K562 (cell line): ENCODE data around the gene POLR1C. TPM values are rescaled to one million over a fixed set of nuclear protein-coding genes. Genes with fewer than 3 reads are reported as not detected.

Experiments
- ATAC-seq: fragments of 200-7000 bp; cut with Tn5 transposase; 3 replicates; pipeline ENCODE4 v1.9.1; 2020; ENCODE audit warnings: moderate library complexity
- BruUV-seq: library from RNA; stranded (reverse); fragments of 400-500 nt; replicated peaks from 2 replicates; lab custom pipeline; 2021; lab: Mats Ljungman, UMichigan
- CTCF ChIA-PET: fragments of 300-600 bp; formaldehyde crosslinking; extraction: SDS; loops from one replicate; lab custom pipeline; 2021; ENCODE audit warnings: low intra/inter-chr PET ratio; lab: Yijun Ruan, JAX
- POLR2A ChIA-PET: fragments of 300-600, 350-650 bp; sonication (Branson Sonifier 250); formaldehyde crosslinking; extraction: SDS; loops from one replicate; lab custom pipeline; 2021; ENCODE audit warnings: antibody characterized with exemption, inconsistent platforms; lab: Yijun Ruan, JAX
- DNase-seq, 4 experiments: peaks; one replicate each; pipeline versions ENCODE4 v3.0.0 to v3.0.0-alpha.2; 2011 to 2018; ENCODE audit warnings: low spot score in 3 of 4, mixed read lengths in 3 of 4; ENCODE audit errors: extremely low read depth in 1 of 4
- FAIRE-seq: peaks from 2 replicates; lab custom pipeline; 2011; peaks lifted over from hg19 to GRCh38; lab: Jason Lieb, UNC
- H2AFZ ChIP-seq: 2 replicates; pipeline ENCODE4 v1.6.0; 2011; ENCODE audit warnings: low read depth, low read length, control low read depth, inconsistent platforms
- H3K27ac ChIP-seq: fragments of 200-600 bp; 3 replicates; pipeline ENCODE4 v1.8.0; 2011; ENCODE audit warnings: low read depth, mild to moderate bottlenecking, control low read depth, inconsistent platforms, low read length, moderate library complexity, mixed read lengths; ENCODE audit errors: extremely low read depth
- H3K27me3 ChIP-seq, 2 experiments: fragments of 300-600 bp in 1 of 2; 2 replicates in 1 of 2; 3 replicates in 1 of 2; pipeline versions ENCODE4 v1.6.0 to v1.8.0; 2011; ENCODE audit warnings: inconsistent platforms in 2 of 2, low read length in 2 of 2, mild to moderate bottlenecking in 1 of 2, mixed read lengths in 1 of 2, moderate library complexity in 1 of 2; ENCODE audit not compliant: control insufficient read depth in 2 of 2, insufficient read depth in 2 of 2
- H3K36me3 ChIP-seq: fragments of 300-600 bp; 3 replicates; pipeline ENCODE4 v1.8.0; 2011; ENCODE audit warnings: mild to moderate bottlenecking, low read length, inconsistent platforms; ENCODE audit not compliant: control insufficient read depth, insufficient read depth
- H3K4me1 ChIP-seq, 2 experiments: fragments of 200-600 bp in 1 of 2; replicated peaks in 1 of 2; 2 replicates in 1 of 2; 3 replicates in 1 of 2; pipeline versions ENCODE4 v1.5.1 to v1.8.0; 2011; ENCODE audit warnings: inconsistent platforms in 2 of 2, low read length in 2 of 2, mild to moderate bottlenecking in 1 of 2, mixed read lengths in 1 of 2, moderate library complexity in 1 of 2; ENCODE audit not compliant: control insufficient read depth in 2 of 2, insufficient read depth in 2 of 2
- H3K4me2 ChIP-seq: 2 replicates; pipeline ENCODE4 v1.6.1; 2011; ENCODE audit warnings: low read length, control low read depth, inconsistent platforms, mixed read lengths; ENCODE audit not compliant: insufficient read depth
- H3K4me3 ChIP-seq: fragments of 200-600 bp; sonication (generic), shearing (Covaris generic); 2 replicates; pipeline ENCODE4 v1.5.1; 2016; ENCODE audit warnings: control low read depth, inconsistent platforms
- H3K79me2 ChIP-seq: fragments of 200-600 bp; 3 replicates; pipeline ENCODE4 v1.8.0; 2011; ENCODE audit warnings: low read length, inconsistent platforms; ENCODE audit not compliant: control insufficient read depth, insufficient read depth
- H3K9ac ChIP-seq, 2 experiments: 2 replicates each; pipeline versions ENCODE4 v1.6.0 to v1.6.1; 2011; ENCODE audit warnings: low read depth in 2 of 2, low read length in 2 of 2, control low read depth in 1 of 2, inconsistent platforms in 1 of 2, mild to moderate bottlenecking in 1 of 2, mixed read lengths in 1 of 2; ENCODE audit not compliant: insufficient read depth in 1 of 2
- H3K9me1 ChIP-seq: one replicate; pipeline ENCODE4 v1.6.0; 2011; ENCODE audit warnings: inconsistent platforms, mild to moderate bottlenecking, low read length, moderate library complexity; ENCODE audit not compliant: control insufficient read depth, insufficient read depth
- H3K9me3 ChIP-seq: replicated peaks from 2 replicates; pipeline ENCODE4 v1.5.1; 2011; ENCODE audit warnings: low read depth, low read length, inconsistent platforms; ENCODE audit not compliant: control insufficient read depth, insufficient read depth
- H4K20me1 ChIP-seq: replicated peaks from 2 replicates; pipeline ENCODE4 v1.6.1; 2011; ENCODE audit warnings: low read length, inconsistent platforms, mixed read lengths; ENCODE audit not compliant: control insufficient read depth, insufficient read depth
- E2F3 ChIP-seq: fragments of 250-450 bp; sonication (Bioruptor Pico); IDR thresholded peaks from 2 replicates; pipeline ENCODE4 v1.4.0; 2020; ENCODE audit warnings: mild to moderate bottlenecking
- KAT2B ChIP-seq: IDR thresholded peaks from one replicate; pipeline ENCODE4 v1.6.1; 2012; ENCODE audit warnings: low read depth, mild to moderate bottlenecking, control low read depth, inconsistent platforms, low read length, moderate library complexity
- KLF13 ChIP-seq: fragments of 450-650 bp; IDR thresholded peaks from 2 replicates; pipeline ENCODE4 v1.6.1; 2016; ENCODE audit warnings: missing genetic modification characterization, low read depth, mild to moderate bottlenecking, missing compliant biosample characterization, moderate library complexity, borderline replicate concordance
- ZFP30 ChIP-seq: fragments of 250-450 bp; sonication (Bioruptor Pico); IDR thresholded peaks from 2 replicates; pipeline ENCODE4 v1.8.0; 2022; ENCODE audit warnings: moderate library complexity, mild to moderate bottlenecking, inconsistent platforms, borderline replicate concordance
- ZNF408 ChIP-seq: fragments of 250-450 bp; sonication (Bioruptor Pico); IDR thresholded peaks from 2 replicates; pipeline ENCODE4 v1.4.0; 2020; ENCODE audit warnings: low read depth, mild to moderate bottlenecking, moderate library complexity
- in situ Hi-C: fragments of 300-500 bp; cut with MboI; formaldehyde crosslinking; loops from 4 replicates; pipeline ENCODE4 v1.15.0; 2018; ENCODE audit warnings: inconsistent platforms, mixed read lengths
- intact Hi-C: fragments of 100-400 bp; cut with micrococcal nuclease; formaldehyde crosslinking; loops from 2 replicates; pipeline ENCODE4 v1.14.2; 2022
- polyA plus RNA-seq, 8 experiments: library from polyadenylated mRNA; depleted of rRNA in 4 of 8; stranded (reverse) in 5 of 8; unstranded in 3 of 8; fragments of >200 nt; fragmentation: Nextera tagmentation in 2 of 8; fragmentation: Illumina TruSeq in 1 of 8; extraction: Ambion mirVana in 2 of 8; extraction: Trizol in 1 of 8; gene quantifications; 2 replicates each; pipeline versions ENCODE4 v1.2.1 to v1.2.3, GENCODE V29; 2011 to 2014; ENCODE audit warnings: inconsistent platforms in 1 of 8, missing spikeins in 1 of 8
- total RNA-seq, 7 experiments: library from RNA; depleted of rRNA in 6 of 7; stranded (reverse); fragments of >200 nt in 6 of 7; fragmentation: Illumina TruSeq in 2 of 7; extraction: Trizol in 2 of 7; gene quantifications; 2 replicates each; pipeline versions ENCODE4 v1.2.1 to v1.2.3, GENCODE V29; 2011 to 2021; ENCODE audit warnings: low replicate concordance in 1 of 7
- TF ChIP-seq, protein P1 (sequence below), 2 experiments: fragments of 450-650 bp in 1 of 2; sonication (generic) in 1 of 2; formaldehyde crosslinking in 1 of 2; IDR thresholded peaks; 2 replicates each; pipeline versions ENCODE4 v1.7.1 to v1.9.0; 2016 to 2022; ENCODE audit warnings: inconsistent platforms in 1 of 2, mild to moderate bottlenecking in 1 of 2, missing genetic modification reagents in 1 of 2

The POLR1C gene
- total and polyA plus RNA-seq, 9 of the 15 experiments (the other 6 are each of a cell fraction or from before 2014, with no cell fraction given), result 83.5 to 429 (median 120) TPM

DNA sequence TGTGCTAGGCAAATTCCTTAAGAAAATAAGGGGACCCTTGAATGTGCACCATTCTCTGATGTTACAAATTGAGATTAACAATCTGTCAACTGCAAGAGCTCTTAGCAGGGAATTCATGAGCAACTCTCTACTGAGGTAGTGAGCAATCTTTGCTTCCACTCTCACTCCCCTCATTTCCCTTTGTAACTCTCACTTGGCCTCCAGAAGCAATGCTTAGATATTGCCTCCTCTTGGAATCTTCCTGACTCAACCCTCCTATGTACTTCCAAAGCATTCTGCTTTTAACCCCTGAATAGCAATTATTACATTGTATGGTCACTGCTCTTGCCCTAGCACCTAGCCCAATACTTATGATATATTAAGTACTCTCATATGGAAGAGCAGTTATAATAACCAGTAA lies 42.4 kb downstream of the POLR1C start:
- no peaks in the 10 kb centered on the region for H3K27me3 ChIP-seq
- no peak overlapping the region for H3K9ac ChIP-seq
- no peaks in the 10 kb centered on the region for H3K9me1 ChIP-seq
- H4K20me1 ChIP-seq, result no peaks in the 10 kb centered on the region
- H3K4me3 ChIP-seq, result no peak overlapping the region
- TF ChIP-seq E2F3, result no peak
- TF ChIP-seq, protein P1, sequence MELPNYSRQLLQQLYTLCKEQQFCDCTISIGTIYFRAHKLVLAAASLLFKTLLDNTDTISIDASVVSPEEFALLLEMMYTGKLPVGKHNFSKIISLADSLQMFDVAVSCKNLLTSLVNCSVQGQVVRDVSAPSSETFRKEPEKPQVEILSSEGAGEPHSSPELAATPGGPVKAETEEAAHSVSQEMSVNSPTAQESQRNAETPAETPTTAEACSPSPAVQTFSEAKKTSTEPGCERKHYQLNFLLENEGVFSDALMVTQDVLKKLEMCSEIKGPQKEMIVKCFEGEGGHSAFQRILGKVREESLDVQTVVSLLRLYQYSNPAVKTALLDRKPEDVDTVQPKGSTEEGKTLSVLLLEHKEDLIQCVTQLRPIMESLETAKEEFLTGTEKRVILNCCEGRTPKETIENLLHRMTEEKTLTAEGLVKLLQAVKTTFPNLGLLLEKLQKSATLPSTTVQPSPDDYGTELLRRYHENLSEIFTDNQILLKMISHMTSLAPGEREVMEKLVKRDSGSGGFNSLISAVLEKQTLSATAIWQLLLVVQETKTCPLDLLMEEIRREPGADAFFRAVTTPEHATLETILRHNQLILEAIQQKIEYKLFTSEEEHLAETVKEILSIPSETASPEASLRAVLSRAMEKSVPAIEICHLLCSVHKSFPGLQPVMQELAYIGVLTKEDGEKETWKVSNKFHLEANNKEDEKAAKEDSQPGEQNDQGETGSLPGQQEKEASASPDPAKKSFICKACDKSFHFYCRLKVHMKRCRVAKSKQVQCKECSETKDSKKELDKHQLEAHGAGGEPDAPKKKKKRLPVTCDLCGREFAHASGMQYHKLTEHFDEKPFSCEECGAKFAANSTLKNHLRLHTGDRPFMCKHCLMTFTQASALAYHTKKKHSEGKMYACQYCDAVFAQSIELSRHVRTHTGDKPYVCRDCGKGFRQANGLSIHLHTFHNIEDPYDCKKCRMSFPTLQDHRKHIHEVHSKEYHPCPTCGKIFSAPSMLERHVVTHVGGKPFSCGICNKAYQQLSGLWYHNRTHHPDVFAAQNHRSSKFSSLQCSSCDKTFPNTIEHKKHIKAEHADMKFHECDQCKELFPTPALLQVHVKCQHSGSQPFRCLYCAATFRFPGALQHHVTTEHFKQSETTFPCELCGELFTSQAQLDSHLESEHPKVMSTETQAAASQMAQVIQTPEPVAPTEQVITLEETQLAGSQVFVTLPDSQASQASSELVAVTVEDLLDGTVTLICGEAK (IDR thresholded peaks at IDR 0.05), result no peak
- TF ChIP-seq, protein P1 (CRISPR knock-in tag; IDR thresholded peaks at IDR 0.05), result no peak
- TF ChIP-seq ZFP30, result no peak
- TF ChIP-seq KLF13 (tag), result no peak
- no peak for TF ChIP-seq ZNF408 (CRISPR knock-in tag)
- TF ChIP-seq KAT2B, result no peak
- no peak overlapping the region for H3K4me2 ChIP-seq
- ATAC-seq (no peak; the same call in 2 of the 3 replicates), DNase-seq (no peak), FAIRE-seq (no peak)
- H3K4me1 ChIP-seq, result no peaks in the 10 kb centered on the region
- H3K36me3 ChIP-seq, result peaks cover 100% of the 10 kb centered on the region
- intact Hi-C loops, result no loop called here
- no peaks in the 10 kb centered on the region for H3K9me3 ChIP-seq
- BruUV-seq, result TSS peak; percentile 1
- H2AFZ ChIP-seq, result no peak overlapping the region
- H3K79me2 ChIP-seq, result no peaks in the 10 kb centered on the region
- in situ Hi-C loops, result no loop called here
- no peak overlapping the region for H3K27ac ChIP-seq
- CTCF ChIA-PET, result no interaction called here
- POLR2A ChIA-PET, result interaction anchor here (0.9 to 1.7 kb wide), 4 partner anchors 10 to 38 kb away, joined by 3 to 6 read pairs (median 6); no protein-coding TSS in a partner anchor
